Measurements from ENCODE around the gene KCTD11.

Gene KCTD11

GRCh38 chr17:7351665-7352502 lies at the start of gene KCTD11:
KCTD11 (plus strand) TSS chr17:7352162.
- peak; percentile 84 for DNase-seq

- DNase-seq: no peak
Measured at GRCh38 chr17:7304179-7304578, 47.8 kb upstream of the KCTD11 start.

GRCh38 chr17:7306911-7307685 lies 44.9 kb upstream of the KCTD11 start, which contains the start of gene EIF5A:
EIF5A (plus strand) TSS chr17:7307628; CDS start chr17:7309636, 2,008 bp downstream.
- DNase-seq: peak; percentile 100

- peak; percentile 52 for DNase-seq
Measured at GRCh38 chr17:7307686-7308624, 44.0 kb upstream of the KCTD11 start.

GRCh38 chr17:7308625-7309433 lies 43.1 kb upstream of the KCTD11 start:
- peak; percentile 89 for DNase-seq

GRCh38 chr17:7309628-7310027 lies 42.3 kb upstream of the KCTD11 start:
- DNase-seq: no peak

- DNase-seq: no peak
Measured at GRCh38 chr17:7311110-7311705, 40.8 kb upstream of the KCTD11 start.

GRCh38 chr17:7312432-7313087 lies 39.4 kb upstream of the KCTD11 start:
- no peak for DNase-seq

- DNase-seq: no peak
Measured at GRCh38 chr17:7313088-7313889, 38.7 kb upstream of the KCTD11 start.

- no peak for DNase-seq
Measured at GRCh38 chr17:7313890-7314718, 37.9 kb upstream of the KCTD11 start.

GRCh38 chr17:7314719-7315569 lies 37.0 kb upstream of the KCTD11 start, which contains the start of gene GPS2:
GPS2 (minus strand) TSS chr17:7315360; CDS start chr17:7315052, 308 bp downstream.
- peak; percentile 94 for DNase-seq

GRCh38 chr17:7315570-7316235 lies 36.3 kb upstream of the KCTD11 start:
- DNase-seq: no peak

- DNase-seq: no peak
Measured at GRCh38 chr17:7317161-7317803, 34.7 kb upstream of the KCTD11 start.

- no peak for DNase-seq
Measured at GRCh38 chr17:7318121-7318860, 33.7 kb upstream of the KCTD11 start.

GRCh38 chr17:7321466-7321865 lies 30.5 kb upstream of the KCTD11 start:
- DNase-seq: no peak
